ENCODE results near the gene ITGA3. TPM values are rescaled to one million over a fixed set of nuclear protein-coding genes. Genes with fewer than 3 reads are reported as not detected.

The ITGA3 gene
- total and polyA plus RNA-seq, 5 experiments from 2014 or later = 0.40 to 8.5 (median 1.5) TPM

DNA sequence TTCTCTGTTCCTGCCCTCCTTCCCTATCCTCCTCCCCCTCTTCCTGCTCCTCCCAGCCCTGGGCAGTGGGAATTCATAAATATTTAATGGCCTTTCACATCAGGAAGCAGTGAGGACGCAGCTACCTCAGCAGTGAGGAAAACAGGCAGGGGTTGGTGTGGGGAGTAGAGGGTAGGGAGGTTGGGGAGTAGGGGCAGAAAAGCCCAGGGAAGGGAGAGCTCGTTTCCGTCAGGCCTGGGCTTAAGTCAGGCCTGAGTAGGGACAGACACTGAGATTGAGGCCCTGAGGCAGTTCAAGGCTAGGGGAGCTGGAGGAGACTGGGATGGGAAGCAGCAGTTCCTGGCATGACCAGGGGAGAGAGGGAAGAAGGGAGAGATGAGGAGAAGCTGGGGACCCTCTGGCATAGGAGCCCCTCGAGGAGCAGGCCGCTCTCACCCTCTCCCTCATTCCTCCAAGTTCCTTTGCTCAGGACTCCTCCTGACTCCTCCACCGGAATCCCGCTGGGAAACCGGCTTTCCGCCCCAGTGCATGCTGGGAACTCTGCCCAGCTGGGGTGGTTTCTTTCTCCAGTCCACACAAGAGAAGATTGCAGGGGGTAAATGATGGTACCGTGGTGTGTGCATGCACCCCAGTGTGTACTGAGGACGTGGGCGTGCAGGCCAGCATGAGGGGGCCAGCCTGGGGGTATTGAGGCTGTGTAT lies 67.9 kb downstream of the ITGA3 start:
- DNase-seq (no peak), ATAC-seq (no peak)
- Mint-ChIP-seq H3K4me3 (no peak overlapping the region), H3K4me1 (peaks cover 4 to 13% (median 11%) of the 10 kb centered on the region in 4 donors), H3K9me3 (no peaks in the 10 kb centered on the region), H3K27ac (peak overlapping the region in 1 of 10 donors; percentile 61), H3K36me3 (peaks cover 0 to 2% (median 0%) of the 10 kb centered on the region in 3 donors), H3K27me3 (peaks cover 13 to 49% (median 29%) of the 10 kb centered on the region in 5 donors)
- POLR2A ChIA-PET = interaction anchor here (1.1 kb wide), 1 partner anchor 15 kb away, joined by 3 read pairs; no protein-coding TSS in a partner anchor

DNA sequence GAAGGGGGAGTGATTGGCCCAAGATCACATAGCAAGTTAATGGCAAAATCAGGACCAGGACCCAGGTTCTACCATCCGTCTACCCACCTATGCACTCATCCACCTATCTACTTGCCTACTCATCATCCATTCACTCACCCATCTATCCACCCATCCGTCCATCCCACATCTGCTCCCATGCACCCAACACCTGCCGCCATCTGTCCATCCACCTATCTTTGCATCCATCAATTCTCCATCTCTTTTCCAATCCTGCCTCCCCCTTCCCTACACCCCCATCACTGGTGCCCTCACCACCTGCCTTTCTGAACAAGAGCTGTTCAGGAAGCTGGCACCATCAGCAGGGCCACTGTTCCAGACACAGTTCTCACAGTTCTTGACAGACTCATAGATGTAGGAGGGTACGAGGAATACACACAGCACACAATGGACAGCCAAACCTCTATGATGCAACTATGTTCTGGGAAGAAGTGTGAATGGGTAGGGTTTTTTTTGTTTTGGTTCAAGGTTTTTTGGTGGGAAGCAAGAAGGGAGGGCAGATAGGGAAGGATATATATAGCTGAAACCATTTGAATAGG lies 69.6 kb downstream of the ITGA3 start:
- Mint-ChIP-seq H3K27me3 (peaks cover 6 to 38% (median 19%) of the 10 kb centered on the region in 5 donors), H3K36me3 (peaks cover 0 to 2% (median 0%) of the 10 kb centered on the region in 3 donors), H3K9me3 (no peaks in the 10 kb centered on the region), H3K27ac (no peak overlapping the region), H3K4me1 (peaks cover 5 to 20% (median 16%) of the 10 kb centered on the region in 4 donors), H3K4me3 (no peak overlapping the region)
- POLR2A ChIA-PET = interaction anchor here (0.7 kb wide), 1 partner anchor 23 kb away, joined by 3 read pairs; no protein-coding TSS in a partner anchor
- ATAC-seq (no peak), DNase-seq (no peak)

DNA sequence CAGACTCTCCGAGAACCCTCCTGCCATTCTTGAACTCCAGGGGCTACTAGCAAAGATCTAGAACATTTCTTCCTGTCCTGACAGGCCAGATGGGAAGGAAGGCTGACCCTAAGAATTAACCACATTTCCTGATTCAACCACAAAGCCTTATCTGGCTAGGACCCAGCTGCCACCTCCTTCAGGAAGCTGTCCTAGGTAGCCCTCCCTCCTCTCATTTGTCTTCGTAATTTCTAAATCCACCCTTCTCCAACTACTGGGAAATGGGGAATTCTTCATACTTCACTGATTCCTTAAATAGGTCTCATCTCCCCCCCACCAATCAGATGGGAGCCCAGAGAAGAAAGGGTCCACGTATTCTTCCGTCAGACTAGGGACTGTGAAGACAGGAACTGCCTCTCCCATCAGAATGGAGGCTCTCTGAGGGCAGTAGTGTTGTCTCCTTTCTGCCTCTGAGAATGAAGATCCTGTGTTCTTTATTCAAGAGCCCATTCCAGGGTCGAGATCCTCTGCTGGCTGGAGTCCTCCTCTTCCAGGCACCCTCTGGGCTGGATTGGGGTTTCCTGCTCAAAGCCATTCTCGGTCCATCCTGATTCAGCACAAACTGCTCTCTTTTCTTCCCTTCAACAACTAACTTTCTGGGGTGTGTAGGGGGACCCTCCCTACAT lies 71.9 kb downstream of the ITGA3 start:
- H3K36me3 Mint-ChIP-seq = peaks cover 0 to 2% (median 0%) of the 10 kb centered on the region in 3 donors
- H3K4me3 Mint-ChIP-seq = peak overlapping the region in 1 of 10 donors; percentile 6
- DNase-seq (no peak), ATAC-seq (no peak)
- peaks cover 19 to 39% (median 32%) of the 10 kb centered on the region in 4 donors for H3K4me1 Mint-ChIP-seq
- H3K27me3 Mint-ChIP-seq = peaks cover 5 to 22% (median 13%) of the 10 kb centered on the region in 5 donors
- POLR2A ChIA-PET = no interaction called here
- peak overlapping the region in 2 of 10 donors; percentile 20 to 56 for H3K27ac Mint-ChIP-seq
- no peaks in the 10 kb centered on the region for H3K9me3 Mint-ChIP-seq

DNA sequence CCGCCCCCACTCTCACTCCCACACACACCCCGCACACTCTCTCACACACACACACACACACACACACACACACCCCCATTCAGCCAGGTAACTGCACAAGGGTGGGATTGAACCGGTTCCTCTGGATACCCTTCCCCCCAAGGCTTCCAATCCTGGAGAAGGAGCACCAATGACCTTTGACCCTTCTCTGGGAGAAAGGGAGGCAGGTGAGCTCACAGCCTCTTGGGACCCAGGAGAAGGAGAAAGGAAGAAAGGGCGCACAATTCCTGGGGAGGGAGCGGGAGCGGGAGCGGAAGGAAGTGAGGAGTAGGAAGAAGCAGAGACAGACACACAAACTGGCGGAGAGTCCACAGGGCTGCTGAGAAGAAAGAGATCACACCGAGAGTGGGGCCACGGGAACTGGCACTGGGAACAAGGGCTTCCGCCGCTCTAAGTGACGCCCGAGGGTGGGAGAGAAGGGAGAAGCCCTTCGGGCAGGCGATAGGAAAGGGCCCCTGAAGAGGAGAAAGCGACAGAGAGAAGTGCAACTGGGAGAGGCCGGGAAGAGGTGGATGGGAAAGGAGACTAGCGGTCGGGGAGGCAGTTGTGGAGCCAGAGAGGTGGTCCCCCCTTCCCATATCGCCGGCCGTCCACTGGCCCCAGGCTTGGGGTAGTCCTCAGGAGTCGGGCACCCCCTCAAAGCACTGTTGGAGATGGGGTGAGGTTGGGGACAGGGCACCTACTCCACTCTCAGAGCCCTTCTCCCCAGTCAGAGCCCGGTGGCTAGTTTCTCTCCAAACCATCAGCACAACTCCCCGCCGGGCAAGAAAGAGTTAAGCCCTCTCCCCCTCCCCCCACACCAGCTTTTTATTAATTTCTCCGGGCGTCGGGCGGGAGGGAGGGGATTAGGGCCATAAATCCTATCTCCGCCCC lies 72.8 kb downstream of the ITGA3 start:
- Mint-ChIP-seq H3K4me1 (peaks cover 19 to 39% (median 34%) of the 10 kb centered on the region in 4 donors), H3K27ac (peak overlapping the region in 6 of 10 donors; percentile 8 to 82 (median 64)), H3K36me3 (peaks cover 0 to 6% (median 0%) of the 10 kb centered on the region in 3 donors), H3K9me3 (no peaks in the 10 kb centered on the region), H3K27me3 (peaks cover 5 to 20% (median 13%) of the 10 kb centered on the region in 5 donors), H3K4me3 (peak overlapping the region; percentile 61 to 86 (median 74))
- ATAC-seq (no peak), DNase-seq (no peak)
- POLR2A ChIA-PET = interaction anchor here (2.2 kb wide), 1 partner anchor 11 kb away, joined by 8 read pairs; no protein-coding TSS in a partner anchor

DNA sequence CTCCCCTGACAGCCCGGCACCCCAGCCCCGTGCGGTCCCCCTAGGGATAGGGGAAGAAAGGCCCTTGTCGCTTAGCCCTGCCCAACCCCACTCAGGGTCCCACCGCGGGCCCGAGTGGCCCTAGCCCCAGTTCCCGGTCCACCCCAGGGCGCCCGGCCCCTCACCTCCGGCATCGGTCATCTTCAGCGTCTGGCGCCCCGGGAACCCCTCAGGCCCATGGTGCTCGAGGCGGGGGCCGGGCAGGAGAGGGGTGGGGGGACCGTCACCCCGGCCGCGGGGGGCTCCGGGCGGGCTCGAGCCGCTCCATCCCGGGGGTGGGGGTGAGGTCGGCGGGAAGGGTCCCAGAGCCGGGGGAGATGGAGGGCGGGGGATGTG lies 73.4 kb downstream of the ITGA3 start:
- Mint-ChIP-seq H3K9me3 (no peaks in the 10 kb centered on the region), H3K36me3 (peaks cover 0 to 9% (median 0%) of the 10 kb centered on the region in 3 donors), H3K4me1 (peaks cover 19 to 39% (median 34%) of the 10 kb centered on the region in 4 donors), H3K27me3 (peaks cover 5 to 20% (median 13%) of the 10 kb centered on the region in 5 donors), H3K27ac (peak overlapping the region in 3 of 10 donors; percentile 25 to 82 (median 73)), H3K4me3 (peak overlapping the region; percentile 63 to 86 (median 77))
- DNase-seq = no peak
- ATAC-seq = peak in 1 of 2 donors; percentile 18
- POLR2A ChIA-PET = interaction anchor here (0.6 to 2.2 kb wide), 3 partner anchors 10 to 12 kb away, joined by 3 to 10 read pairs (median 8); no protein-coding TSS in a partner anchor

DNA sequence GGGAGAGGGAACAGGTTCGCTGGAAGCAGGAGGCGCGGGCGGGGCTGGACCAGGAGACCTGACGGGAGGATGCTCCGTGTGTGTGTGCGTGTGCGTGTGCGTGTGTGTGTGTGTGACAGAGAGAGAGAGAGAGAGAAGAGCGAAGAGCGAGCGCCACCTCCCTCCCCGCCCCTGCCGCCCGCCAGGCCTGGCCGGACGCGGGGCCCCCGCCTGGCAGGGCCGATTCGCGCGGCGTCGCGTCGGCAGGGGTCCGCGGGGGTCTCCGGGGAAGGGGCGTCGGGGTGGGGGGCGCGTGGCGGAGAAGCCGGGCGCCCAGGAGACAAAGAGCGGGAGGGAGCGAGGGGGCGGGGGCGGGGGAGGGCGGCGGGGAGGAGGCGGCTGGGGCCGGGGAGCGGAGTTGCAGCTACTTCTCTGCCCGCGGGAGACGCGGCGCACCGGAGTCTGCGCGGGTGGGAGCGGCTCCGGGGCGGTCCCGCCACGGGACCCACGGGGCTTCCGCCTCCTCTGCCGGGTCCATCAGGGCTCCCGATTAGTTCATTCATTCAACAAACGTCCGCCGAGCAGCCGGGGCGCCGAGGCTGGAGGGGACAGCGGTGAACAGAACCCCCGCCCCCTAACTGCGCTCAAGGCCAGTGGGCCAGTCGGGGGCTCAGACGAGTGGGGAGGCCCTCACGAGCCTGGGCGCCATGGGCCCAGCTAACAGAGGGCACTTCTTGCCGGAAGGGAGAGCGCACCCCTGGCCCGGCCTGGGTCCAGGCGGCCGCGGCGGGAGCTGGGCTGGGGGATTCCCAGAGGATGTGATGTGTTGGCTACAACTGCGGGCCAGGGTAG lies 74.0 kb downstream of the ITGA3 start, which contains the start of gene SAMD14:
TSS of gene SAMD14 (minus strand) at position 433 of the 831 bp plus-strand sequence. CDS start 5,201 bp downstream, outside the sequence.
- peaks cover 0 to 13% (median 0%) of the 10 kb centered on the region in 3 donors for H3K36me3 Mint-ChIP-seq
- DNase-seq (peak in 7 of 10 donors; percentile 35 to 77 (median 48)), ATAC-seq (peak; percentile 70 to 84)
- POLR2A ChIA-PET = interaction anchor here (0.6 to 2.2 kb wide), 4 partner anchors 9 to 13 kb away, joined by 3 to 10 read pairs (median 6); no protein-coding TSS in a partner anchor
- peak within 1 kb of the TSS; percentile 68 to 91 (median 80) for H3K4me3 Mint-ChIP-seq
- H3K4me1 Mint-ChIP-seq = peaks cover 19 to 39% (median 34%) of the 10 kb centered on the region in 4 donors
- no peaks in the 10 kb centered on the region for H3K9me3 Mint-ChIP-seq
- H3K27ac Mint-ChIP-seq = peak within 1 kb of the TSS in 9 of 10 donors; percentile 41 to 96 (median 88)
- H3K27me3 Mint-ChIP-seq = peaks cover 5 to 20% (median 13%) of the 10 kb centered on the region in 5 donors

DNA sequence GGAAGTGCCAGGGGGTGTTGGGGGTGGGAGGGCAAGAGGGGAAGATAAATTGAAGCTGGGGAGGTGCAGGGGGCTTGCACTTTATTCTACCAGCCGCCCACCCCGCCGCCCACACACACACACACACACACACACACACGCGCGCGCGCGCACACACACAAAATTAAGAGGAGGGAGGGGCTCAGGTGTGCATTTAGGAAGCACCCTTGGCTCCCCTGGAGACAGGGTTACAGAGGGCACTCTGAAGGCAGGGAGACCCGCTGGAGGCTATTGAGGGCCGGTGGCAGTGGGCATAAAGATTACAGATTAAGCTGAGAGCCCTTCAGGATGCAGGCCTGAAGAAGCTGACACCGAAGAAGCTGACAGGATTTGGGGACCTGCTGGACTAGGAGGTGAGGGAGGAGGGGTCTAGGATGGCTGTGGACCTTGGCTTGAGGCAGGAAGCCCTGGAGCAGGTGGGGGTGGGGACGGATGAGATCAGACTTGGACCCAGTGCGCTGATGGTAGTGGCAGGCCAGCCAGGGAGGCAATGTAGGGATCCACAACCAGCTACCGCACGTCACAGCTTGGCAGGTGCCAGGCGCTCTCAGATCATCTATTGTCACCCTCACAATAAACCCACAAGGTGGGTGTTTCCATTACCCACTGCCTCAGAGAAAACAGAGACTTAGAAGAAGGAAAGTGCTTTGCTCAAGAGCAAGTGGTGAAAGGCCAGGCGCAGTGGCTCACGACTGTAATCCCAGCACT lies 74.8 kb downstream of the ITGA3 start:
- ATAC-seq (peak; percentile 26 to 67), DNase-seq (peak in 4 of 10 donors; percentile 35 to 46 (median 42))
- Mint-ChIP-seq H3K27me3 (peaks cover 5 to 20% (median 13%) of the 10 kb centered on the region in 5 donors), H3K4me1 (peaks cover 19 to 39% (median 34%) of the 10 kb centered on the region in 4 donors), H3K4me3 (peak overlapping the region; percentile 57 to 91 (median 75)), H3K9me3 (no peaks in the 10 kb centered on the region), H3K36me3 (peaks cover 0 to 19% (median 0%) of the 10 kb centered on the region in 3 donors), H3K27ac (peak overlapping the region in 9 of 10 donors; percentile 41 to 96 (median 88))
- POLR2A ChIA-PET = interaction anchor here (0.7 to 2.2 kb wide), 5 partner anchors 8 to 541 kb away, joined by 3 to 10 read pairs (median 5); no protein-coding TSS in a partner anchor

DNA sequence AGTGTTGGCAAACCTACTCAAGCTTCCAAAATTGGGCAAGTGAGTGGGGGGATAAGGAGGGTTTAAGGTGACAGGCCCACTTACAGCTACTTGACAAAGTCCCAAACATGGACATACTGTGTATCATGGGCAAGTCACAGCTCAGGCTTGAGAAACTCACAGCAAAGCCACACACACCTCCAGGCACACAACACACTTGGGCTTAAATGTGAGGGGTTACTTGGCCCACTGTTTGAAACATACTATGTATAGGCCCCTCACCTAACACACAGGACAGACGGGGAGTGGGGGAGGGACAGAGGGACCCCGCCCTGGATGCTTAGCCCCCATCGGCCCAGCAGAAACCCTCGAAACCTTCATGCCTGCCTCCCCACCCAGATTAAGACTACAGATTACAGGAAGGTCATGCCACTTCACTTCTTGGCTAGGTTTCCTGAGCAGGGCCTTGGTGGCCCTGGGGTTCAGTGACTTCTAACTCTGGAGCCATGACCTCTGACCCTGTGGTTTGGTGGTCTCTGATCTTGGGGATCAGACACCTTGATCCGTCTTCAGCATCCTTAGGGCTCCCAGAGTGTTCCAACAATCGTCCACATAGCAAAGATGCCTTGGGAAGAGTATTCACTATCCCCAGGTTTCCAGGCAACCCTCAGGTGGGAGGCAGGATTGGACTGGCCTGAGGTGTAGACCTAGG lies 76.3 kb downstream of the ITGA3 start:
- POLR2A ChIA-PET = interaction anchor here (1.1 to 2.0 kb wide), 3 partner anchors 20 to 37 kb away, joined by 4 to 5 read pairs (median 5); no protein-coding TSS in a partner anchor
- peaks cover 5 to 20% (median 13%) of the 10 kb centered on the region in 5 donors for H3K27me3 Mint-ChIP-seq
- peaks cover 21 to 39% (median 36%) of the 10 kb centered on the region in 4 donors for H3K4me1 Mint-ChIP-seq
- ATAC-seq = no peak
- H3K27ac Mint-ChIP-seq = peak overlapping the region in 7 of 10 donors; percentile 4 to 96 (median 45)
- DNase-seq = no peak
- peaks cover 0 to 32% (median 7%) of the 10 kb centered on the region in 3 donors for H3K36me3 Mint-ChIP-seq
- peak overlapping the region in 2 of 10 donors; percentile 66 to 68 for H3K4me3 Mint-ChIP-seq
- no peaks in the 10 kb centered on the region for H3K9me3 Mint-ChIP-seq

DNA sequence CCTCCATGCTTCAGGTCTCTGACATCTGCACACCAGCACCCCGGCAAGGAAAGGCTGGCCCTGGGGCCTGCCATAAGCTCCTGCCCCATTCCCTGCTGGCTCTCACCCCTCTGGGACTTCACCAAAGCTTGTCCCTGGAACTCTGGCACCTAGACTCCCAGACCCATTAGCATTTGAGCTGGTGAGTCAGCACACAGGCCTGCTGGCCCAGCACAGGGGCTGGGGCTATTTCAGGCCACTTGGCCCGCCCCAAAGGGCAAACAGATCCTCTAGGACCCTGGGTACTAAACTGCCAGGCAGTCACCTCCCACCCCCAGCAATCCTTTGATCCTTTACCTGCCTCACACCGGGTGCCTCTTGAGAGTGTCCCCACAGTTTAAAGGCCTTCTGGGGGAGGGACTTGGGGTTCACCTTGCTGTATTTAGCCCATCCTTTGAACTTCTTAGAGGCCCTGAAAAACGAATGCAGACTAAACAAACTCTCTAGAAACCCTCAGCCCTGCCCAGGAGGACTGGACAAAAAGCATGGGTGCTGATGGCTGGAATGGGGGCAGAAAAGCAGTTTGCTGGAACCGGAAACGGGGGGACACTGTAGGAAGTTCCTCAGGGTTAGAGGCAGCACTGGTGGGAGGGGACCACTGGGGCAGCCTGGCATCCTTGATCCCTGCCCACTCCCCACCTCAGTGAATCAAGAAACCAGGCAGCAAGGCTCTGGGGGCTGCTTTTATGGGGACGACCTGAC lies 77.3 kb downstream of the ITGA3 start:
- DNase-seq = no peak
- Mint-ChIP-seq H3K36me3 (peaks cover 2 to 41% (median 15%) of the 10 kb centered on the region in 3 donors), H3K4me3 (peak overlapping the region in 1 of 10 donors; percentile 41), H3K9me3 (no peaks in the 10 kb centered on the region), H3K4me1 (peaks cover 27 to 40% (median 31%) of the 10 kb centered on the region in 4 donors), H3K27me3 (peaks cover 5 to 19% (median 13%) of the 10 kb centered on the region in 5 donors), H3K27ac (peak overlapping the region in 4 of 10 donors; percentile 4 to 67 (median 28))
- POLR2A ChIA-PET = interaction anchor here (1.1 to 2.0 kb wide), 3 partner anchors 19 to 36 kb away, joined by 4 to 5 read pairs (median 5); no protein-coding TSS in a partner anchor
- ATAC-seq = no peak

Data from naive thymus-derived CD8-positive, alpha-beta T cell (primary cell).